Activated CD4-positive, alpha-beta T cell treated with anti-CD3 and anti-CD28 coated beads for 1 hour (primary cell): ENCODE measurements around the gene RBM26.
"Not testable (repeated sequence)": the region's sequence is repeated elsewhere in the genome, so short reads cannot be mapped to it uniquely, and the experiment has no call there.

Experiments
- DNase-seq: peaks from one replicate; pipeline ENCODE4 v3.0.0-alpha.2; 2020

The RBM26 gene

GRCh38 chr13:79314652-79315051 lies 91.4 kb downstream of the RBM26 start:
- DNase-seq: no peak

- DNase-seq: no peak
Observed at GRCh38 chr13:79312340-79312855, 93.7 kb downstream of the RBM26 start.

- DNase-seq: no peak
Observed at GRCh38 chr13:79311386-79311785, 94.7 kb downstream of the RBM26 start.

- DNase-seq: no peak
Observed at GRCh38 chr13:79309690-79310089, 96.4 kb downstream of the RBM26 start.

GRCh38 chr13:79307866-79308298 lies 98.2 kb downstream of the RBM26 start:
- no peak for DNase-seq

- no peak for DNase-seq
Observed at GRCh38 chr13:79307433-79307861, 98.6 kb downstream of the RBM26 start.

GRCh38 chr13:79306650-79307049 lies 99.4 kb downstream of the RBM26 start:
- DNase-seq: no peak

GRCh38 chr13:79297128-79297527 lies 108.9 kb downstream of the RBM26 start:
- DNase-seq: no peak

GRCh38 chr13:79295906-79296706 lies 109.9 kb downstream of the RBM26 start:
- DNase-seq: no peak

- DNase-seq: no peak
Observed at GRCh38 chr13:79290595-79291244, 115.3 kb downstream of the RBM26 start.

GRCh38 chr13:79289571-79289970 lies 116.5 kb downstream of the RBM26 start:
- DNase-seq: no peak

- DNase-seq: no peak
Observed at GRCh38 chr13:79287939-79288795, 117.9 kb downstream of the RBM26 start.

- no peak for DNase-seq
Observed at GRCh38 chr13:79285159-79285558, 120.9 kb downstream of the RBM26 start.

GRCh38 chr13:79283742-79284141 lies 122.3 kb downstream of the RBM26 start:
- DNase-seq: no peak

GRCh38 chr13:79282976-79283375 lies 123.1 kb downstream of the RBM26 start:
- no peak for DNase-seq

GRCh38 chr13:79282508-79282907 lies 123.5 kb downstream of the RBM26 start:
- no peak for DNase-seq

- no peak for DNase-seq
Observed at GRCh38 chr13:79281339-79281747, 124.7 kb downstream of the RBM26 start.

GRCh38 chr13:79279735-79280134 lies 126.3 kb downstream of the RBM26 start:
- not testable (repeated sequence) for DNase-seq

GRCh38 chr13:79273045-79273444 lies 133.0 kb downstream of the RBM26 start:
- DNase-seq: no peak

- DNase-seq: no peak
Observed at GRCh38 chr13:79271616-79272015, 134.4 kb downstream of the RBM26 start.

- DNase-seq: no peak
Observed at GRCh38 chr13:79270859-79271258, 135.2 kb downstream of the RBM26 start.
